Upper lobe of left lung (tissue), 6 donors: Measurements from ENCODE around the gene RESP18. TPM values are rescaled to one million over a fixed set of nuclear protein-coding genes. Genes with fewer than 3 reads are reported as not detected.

Source experiments
- ATAC-seq, 2 donors: fragments of 200-7000 bp; cut with Tn5 transposase; one replicate each; pipeline ENCODE4 v1.9.1; 2022; ENCODE audit warnings: mild to moderate bottlenecking in 2 of 2, moderate library complexity in 2 of 2; ENCODE audit not compliant: low FRiP score in 2 of 2
- DNase-seq, 2 donors: peaks; one replicate each; pipeline ENCODE4 v3.0.0-alpha.2; 2019 to 2020
- H3K27ac ChIP-seq, 4 donors: fragments of 200-600 bp; sonication (generic); one replicate each; pipeline ENCODE4 v1.5.1; 2016 to 2019
- H3K27me3 ChIP-seq, 4 donors: fragments of 200-600 bp; sonication (generic); one replicate each; pipeline ENCODE4 v1.5.1; 2017 to 2019
- H3K36me3 ChIP-seq, 4 donors: fragments of 200-600 bp; sonication (generic); one replicate each; pipeline ENCODE4 v1.5.1; 2016 to 2019
- H3K4me1 ChIP-seq, 4 donors: fragments of 200-600 bp; sonication (generic); one replicate each; pipeline ENCODE4 v1.5.1; 2018 to 2019
- H3K4me3 ChIP-seq, 4 donors: fragments of 200-600 bp; sonication (generic); one replicate each; pipeline ENCODE4 v1.5.1; 2017 to 2019; ENCODE audit warnings: mild to moderate bottlenecking in 2 of 4, moderate library complexity in 1 of 4
- H3K9me3 ChIP-seq, 4 donors: fragments of 200-600 bp; sonication (generic); one replicate each; pipeline ENCODE4 v1.5.1; 2018 to 2019
- EP300 ChIP-seq, 4 donors: sonication (generic); formaldehyde crosslinking; IDR thresholded peaks; one replicate each; pipeline ENCODE4 v1.5.1; 2017; ENCODE audit warnings: antibody characterized with exemption in 4 of 4, control low read depth in 2 of 4
- POLR2A ChIP-seq, 4 donors: fragments of 450-650 bp; IDR thresholded peaks; one replicate each; pipeline ENCODE4 v1.5.1; 2016 to 2017; ENCODE audit warnings: antibody characterized with exemption in 4 of 4, mild to moderate bottlenecking in 2 of 4
- POLR2AphosphoS5 ChIP-seq, 2 donors: sonication (generic); formaldehyde crosslinking; IDR thresholded peaks; one replicate each; pipeline ENCODE4 v1.5.1; 2017; ENCODE audit warnings: antibody characterized with exemption in 2 of 2
- WGBS, 2 donors: methylation state at CpG; one replicate each; pipeline ENCODE4 v1.1.5; 2017 to 2018; 5-methylcytosine and 5-hydroxymethylcytosine counted together
- total RNA-seq, 6 donors: library from RNA; depleted of rRNA in 4 of 6; stranded (reverse); fragments of >200 nt in 4 of 6; gene quantifications; one replicate each; pipeline versions ENCODE4 v1.1.0 to v1.2.1, GENCODE V29; 2016 to 2021
- TF ChIP-seq, protein P1 (sequence below), 6 experiments: fragments of 450-650 bp in 4 of 6; fragments of 200-600 bp in 2 of 6; sonication (generic) in 2 of 6; IDR thresholded peaks; one replicate each; pipeline ENCODE4 v1.5.1; 2016 to 2019; ENCODE audit warnings: antibody characterized with exemption in 6 of 6
- donor health status: DM: no; HTN: no; CAD: no; lungs with moderate emphysema.
- donor health status: DM: no; HTN: yes; CAD: no; lungs with severe emphysema.

RESP18 gene
- not detected for total RNA-seq

DNA sequence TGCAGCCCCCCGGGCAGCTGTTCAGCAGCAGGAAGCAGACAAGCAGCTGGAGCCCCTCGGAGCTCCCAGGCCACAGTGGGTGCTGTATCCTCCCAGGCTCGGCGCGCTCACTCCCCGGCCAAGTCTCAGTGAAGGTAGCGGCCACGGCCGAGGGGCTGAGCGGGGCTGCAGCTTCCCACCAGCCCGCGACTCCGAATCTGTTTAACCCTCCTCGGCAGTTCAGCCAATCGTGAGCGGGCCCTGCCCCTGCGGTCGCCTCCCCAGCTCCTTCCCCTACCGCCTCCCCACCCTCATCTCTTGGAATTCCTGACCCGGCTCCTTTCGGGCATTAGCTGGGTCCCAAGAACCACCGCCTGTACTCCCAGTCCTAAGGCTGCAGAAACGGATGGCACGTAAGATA, at the start of gene RESP18:
Gene RESP18, minus strand, starts transcription at position 203 of the 400 bp plus-strand sequence.
- ATAC-seq (no peak), DNase-seq (peak in 1 of 2 donors; percentile 58)
- Histone ChIP-seq H3K27me3 (peaks cover 0 to 13% (median 5%) of the 10 kb centered on the region in 4 donors), H3K9me3 (peaks cover 0 to 16% (median 0%) of the 10 kb centered on the region in 4 donors), H3K27ac (no peak within 1 kb of the TSS), H3K36me3 (no peaks in the 10 kb centered on the region), H3K4me1 (no peaks in the 10 kb centered on the region), H3K4me3 (no peak within 1 kb of the TSS)
- WGBS, 2 donors = 7% methylated on average over 23 to 24 of the region's 24 CpGs
- no peak for TF ChIP-seq EP300 (IDR thresholded peaks at IDR 0.05)
- TF ChIP-seq, protein P1, sequence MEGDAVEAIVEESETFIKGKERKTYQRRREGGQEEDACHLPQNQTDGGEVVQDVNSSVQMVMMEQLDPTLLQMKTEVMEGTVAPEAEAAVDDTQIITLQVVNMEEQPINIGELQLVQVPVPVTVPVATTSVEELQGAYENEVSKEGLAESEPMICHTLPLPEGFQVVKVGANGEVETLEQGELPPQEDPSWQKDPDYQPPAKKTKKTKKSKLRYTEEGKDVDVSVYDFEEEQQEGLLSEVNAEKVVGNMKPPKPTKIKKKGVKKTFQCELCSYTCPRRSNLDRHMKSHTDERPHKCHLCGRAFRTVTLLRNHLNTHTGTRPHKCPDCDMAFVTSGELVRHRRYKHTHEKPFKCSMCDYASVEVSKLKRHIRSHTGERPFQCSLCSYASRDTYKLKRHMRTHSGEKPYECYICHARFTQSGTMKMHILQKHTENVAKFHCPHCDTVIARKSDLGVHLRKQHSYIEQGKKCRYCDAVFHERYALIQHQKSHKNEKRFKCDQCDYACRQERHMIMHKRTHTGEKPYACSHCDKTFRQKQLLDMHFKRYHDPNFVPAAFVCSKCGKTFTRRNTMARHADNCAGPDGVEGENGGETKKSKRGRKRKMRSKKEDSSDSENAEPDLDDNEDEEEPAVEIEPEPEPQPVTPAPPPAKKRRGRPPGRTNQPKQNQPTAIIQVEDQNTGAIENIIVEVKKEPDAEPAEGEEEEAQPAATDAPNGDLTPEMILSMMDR (IDR thresholded peaks at IDR 0.05) = no peak
- TF ChIP-seq POLR2A (IDR thresholded peaks at IDR 0.05) = no peak
- TF ChIP-seq POLR2AphosphoS5 (IDR thresholded peaks at IDR 0.05) = no peak

DNA sequence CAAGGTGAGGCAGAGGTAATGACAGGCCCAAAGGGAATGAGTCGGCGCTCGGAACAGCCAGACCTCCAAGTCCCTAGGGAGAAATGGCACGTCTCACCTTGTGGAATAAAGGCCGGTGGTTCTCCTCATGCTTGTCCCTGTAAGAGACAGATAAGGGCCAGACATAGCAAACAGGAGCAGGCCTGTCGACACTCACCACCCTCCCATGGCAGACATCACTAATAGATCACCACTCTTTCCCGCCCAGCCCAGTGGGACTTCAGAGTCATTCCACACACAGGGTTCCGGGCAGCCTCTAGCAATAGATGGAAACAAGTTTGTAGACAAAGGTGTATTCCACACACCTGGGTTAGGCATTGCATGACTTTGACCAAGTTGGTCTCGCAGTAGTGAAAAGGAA, 48.9 kb upstream of the RESP18 start:
- TF ChIP-seq POLR2AphosphoS5 (IDR thresholded peaks at IDR 0.05) = no peak
- no peak for TF ChIP-seq EP300 (IDR thresholded peaks at IDR 0.05)
- TF ChIP-seq, protein P1 (IDR thresholded peaks at IDR 0.05) = no peak
- no peak for TF ChIP-seq POLR2A (IDR thresholded peaks at IDR 0.05)
- Histone ChIP-seq H3K9me3 (no peaks in the 10 kb centered on the region), H3K27ac (no peak overlapping the region), H3K27me3 (no peaks in the 10 kb centered on the region), H3K36me3 (peaks cover 8 to 92% (median 54%) of the 10 kb centered on the region in 4 donors), H3K4me3 (no peak overlapping the region), H3K4me1 (peaks cover 25 to 30% (median 26%) of the 10 kb centered on the region in 4 donors)
- no peak for DNase-seq
- ATAC-seq = no peak
- 90 to 93% methylated on average over 8 to 9 of the region's 9 CpGs for WGBS, 2 donors

DNA sequence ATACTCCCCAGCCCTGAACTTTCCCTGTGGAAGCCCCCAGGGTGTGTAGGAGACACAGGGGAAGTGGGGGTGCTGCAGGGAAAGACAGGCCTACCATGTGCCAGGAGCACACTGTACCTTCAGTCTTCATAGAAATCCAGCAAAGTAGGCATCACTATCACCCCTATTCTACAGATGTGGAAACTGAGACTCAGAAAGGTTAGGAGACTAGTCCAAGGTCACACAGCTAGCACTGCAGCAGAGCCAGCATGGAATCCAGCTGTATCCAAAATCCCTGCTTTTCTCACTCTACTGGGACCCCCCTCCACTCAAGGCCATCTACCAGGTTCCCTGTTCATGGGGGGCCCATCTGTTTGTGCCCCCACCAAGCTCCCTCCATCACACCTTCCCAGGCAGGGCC, 48.4 kb upstream of the RESP18 start:
- Histone ChIP-seq H3K4me3 (no peak overlapping the region), H3K36me3 (peaks cover 6 to 90% (median 50%) of the 10 kb centered on the region in 4 donors), H3K9me3 (no peaks in the 10 kb centered on the region), H3K27ac (no peak overlapping the region), H3K27me3 (no peaks in the 10 kb centered on the region), H3K4me1 (peaks cover 20 to 24% (median 21%) of the 10 kb centered on the region in 4 donors)
- no peak for ATAC-seq
- TF ChIP-seq POLR2A (IDR thresholded peaks at IDR 0.05) = no peak
- DNase-seq = no peak

DNA sequence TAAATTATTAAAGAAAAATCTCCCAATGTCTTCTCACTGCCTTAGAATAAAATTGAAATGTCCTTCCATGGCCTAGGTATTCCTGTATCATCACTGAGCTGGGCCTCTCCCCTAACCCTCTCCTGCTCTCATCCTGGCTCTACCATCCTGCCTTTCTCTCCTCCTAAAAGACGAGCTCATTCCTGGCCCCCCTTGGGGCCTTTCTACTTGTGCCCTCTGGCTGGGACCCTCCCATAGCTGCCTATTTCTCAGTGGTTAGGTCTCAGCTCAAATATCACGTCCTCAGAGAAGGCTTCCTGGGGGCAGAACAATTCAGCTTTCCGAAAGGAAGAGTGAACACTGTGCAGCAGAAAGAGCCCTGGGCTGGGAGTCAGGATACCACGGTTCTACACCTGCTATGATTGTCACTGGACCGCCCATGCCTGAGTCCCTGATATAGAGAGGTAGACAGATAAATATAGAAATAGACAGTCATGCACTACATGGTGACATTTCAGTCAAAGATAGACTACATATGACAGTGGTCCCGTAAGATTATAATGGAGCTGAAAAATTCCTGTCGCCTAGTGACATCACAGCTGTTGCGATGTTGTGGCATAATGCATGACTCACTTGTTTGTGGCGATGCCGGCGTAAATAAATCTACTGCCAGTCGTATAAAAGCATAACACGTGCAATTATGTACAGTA, 45.8 kb upstream of the RESP18 start:
- 93 to 95% methylated on average over 13 of the region's 13 CpGs for WGBS, 2 donors
- DNase-seq (no peak), ATAC-seq (no peak)
- no peak overlapping the region for H3K27ac ChIP-seq
- TF ChIP-seq POLR2AphosphoS5 (IDR thresholded peaks at IDR 0.05) (no peak), POLR2A (IDR thresholded peaks at IDR 0.05) (no peak), EP300 (IDR thresholded peaks at IDR 0.05) (no peak)
- TF ChIP-seq, protein P1 (IDR thresholded peaks at IDR 0.05) = no peak
- H3K4me3 ChIP-seq = no peak overlapping the region
- H3K27me3 ChIP-seq = no peaks in the 10 kb centered on the region
- H3K9me3 ChIP-seq = no peaks in the 10 kb centered on the region
- H3K4me1 ChIP-seq = no peaks in the 10 kb centered on the region
- peaks cover 5 to 90% (median 45%) of the 10 kb centered on the region in 4 donors for H3K36me3 ChIP-seq

DNA sequence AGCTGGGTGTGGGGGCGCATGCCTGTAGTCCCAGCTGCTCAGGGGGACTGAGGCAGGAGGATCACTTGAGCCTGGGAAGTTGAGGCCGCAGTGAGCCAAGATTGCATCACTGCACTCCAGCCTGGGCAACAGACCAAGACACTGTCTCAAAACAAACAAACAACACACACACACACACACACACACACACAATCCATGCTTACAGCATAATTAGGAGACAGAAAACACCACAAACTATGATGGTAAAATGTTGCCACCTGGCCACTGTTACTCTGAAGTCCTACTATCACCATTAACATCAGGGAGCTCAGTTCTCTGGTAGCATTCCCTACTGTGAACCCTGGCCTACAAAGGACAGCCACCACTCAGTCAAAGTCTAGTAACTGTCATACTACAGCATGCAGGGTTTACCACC, 36.9 kb upstream of the RESP18 start:
- H3K4me3 ChIP-seq = no peak overlapping the region
- H3K27ac ChIP-seq = peak overlapping the region; percentile 42 to 59 (median 50)
- H3K36me3 ChIP-seq = peaks cover 0 to 17% (median 13%) of the 10 kb centered on the region in 4 donors
- no peaks in the 10 kb centered on the region for H3K27me3 ChIP-seq
- TF ChIP-seq EP300 (IDR thresholded peaks at IDR 0.05) (no peak), POLR2A (IDR thresholded peaks at IDR 0.05) (no peak), POLR2AphosphoS5 (IDR thresholded peaks at IDR 0.05) (no peak)
- TF ChIP-seq, protein P1 (IDR thresholded peaks at IDR 0.05) = no peak
- 10 to 11% methylated on average over 2 of the region's 2 CpGs for WGBS, 2 donors
- ATAC-seq = peak; percentile 71 to 82
- H3K9me3 ChIP-seq = no peaks in the 10 kb centered on the region
- H3K4me1 ChIP-seq = peaks cover 10 to 15% (median 13%) of the 10 kb centered on the region in 4 donors
- DNase-seq = peak in 1 of 2 donors; percentile 55
